ENCODE results near the gene SEMA4A. TPM values are rescaled to one million over a fixed set of nuclear protein-coding genes. Genes with fewer than 3 reads are reported as not detected.
"Not testable (repeated sequence)": the region's sequence is repeated elsewhere in the genome, so short reads cannot be mapped to it uniquely, and the experiment has no call there.

SEMA4A gene
- total RNA-seq, 1 donor from 2014 or later = 7.0 TPM

- intact Hi-C loops (cut with micrococcal nuclease) = no loop called here
- no peak for ATAC-seq (ENCODE audit: low read depth)
- H3K4me3 Mint-ChIP-seq = peak overlapping the region; percentile 86
- H3K27ac Mint-ChIP-seq = no peak overlapping the region
- no peaks in the 10 kb centered on the region for H3K9me3 Mint-ChIP-seq
- CTCF ChIA-PET = interaction anchor here (0.6 to 3.8 kb wide), 6 partner anchors 14 to 109 kb away, joined by 3 to 16 read pairs (median 4); no protein-coding TSS in a partner anchor
- H3K27me3 Mint-ChIP-seq = peaks cover 13% of the 10 kb centered on the region
- H3K4me1 Mint-ChIP-seq = peaks cover 38% of the 10 kb centered on the region
- POLR2A ChIA-PET = interaction anchor here (0.6 to 7.5 kb wide), 5 partner anchors 10 to 751 kb away, joined by 3 to 78 read pairs (median 13); partner anchors contain the start of gene SMG5
- peaks cover 4% of the 10 kb centered on the region for H3K36me3 Mint-ChIP-seq (ENCODE audit: low read depth)
- DNase-seq = no peak
- TF ChIP-seq CTCF (IDR thresholded peaks at IDR 0.05) = no peak
Measured at GRCh38 chr1:156115514-156116374, 37.6 kb upstream of the SEMA4A start.

- peak overlapping the region; percentile 86 for H3K4me3 Mint-ChIP-seq
- peaks cover 13% of the 10 kb centered on the region for H3K27me3 Mint-ChIP-seq
- H3K27ac Mint-ChIP-seq; H3K36me3 Mint-ChIP-seq (ENCODE audit: low read depth); intact Hi-C loops (cut with micrococcal nuclease); ATAC-seq (ENCODE audit: low read depth); DNase-seq; H3K9me3 Mint-ChIP-seq: not testable (repeated sequence)
- H3K4me1 Mint-ChIP-seq = peaks cover 36% of the 10 kb centered on the region
- ChIA-PET CTCF (interaction anchor here (0.9 to 2.9 kb wide), 2 partner anchors 20 to 26 kb away, joined by 3 to 15 read pairs; no protein-coding TSS in a partner anchor), POLR2A (interaction anchor here (0.7 to 7.5 kb wide), 3 partner anchors 10 to 17 kb away, joined by 3 to 78 read pairs (median 30); no protein-coding TSS in a partner anchor)
Measured at GRCh38 chr1:156116731-156117130, 36.7 kb upstream of the SEMA4A start.

GRCh38 chr1:156117414-156118176 is 35.8 kb upstream of the SEMA4A start:
- intact Hi-C loops (cut with micrococcal nuclease) = no loop called here
- no peaks in the 10 kb centered on the region for H3K9me3 Mint-ChIP-seq
- peaks cover 15% of the 10 kb centered on the region for H3K27me3 Mint-ChIP-seq
- DNase-seq (no peak), ATAC-seq (ENCODE audit: low read depth) (no peak)
- ChIA-PET CTCF (interaction anchor here (4.2 kb wide), 1 partner anchor 21 kb away, joined by 17 read pairs; no protein-coding TSS in a partner anchor), POLR2A (interaction anchor here (0.7 to 7.5 kb wide), 3 partner anchors 9 to 18 kb away, joined by 3 to 78 read pairs (median 30); no protein-coding TSS in a partner anchor)
- peaks cover 38% of the 10 kb centered on the region for H3K4me1 Mint-ChIP-seq
- peaks cover 4% of the 10 kb centered on the region for H3K36me3 Mint-ChIP-seq (ENCODE audit: low read depth)
- no peak overlapping the region for H3K27ac Mint-ChIP-seq
- no peak overlapping the region for H3K4me3 Mint-ChIP-seq
- TF ChIP-seq CTCF (IDR thresholded peaks at IDR 0.05) = no peak

- ATAC-seq (ENCODE audit: low read depth) (no peak), DNase-seq (no peak)
- TF ChIP-seq CTCF (IDR thresholded peaks at IDR 0.05) = no peak
- Mint-ChIP-seq H3K9me3 (no peaks in the 10 kb centered on the region), H3K4me3 (no peak overlapping the region), H3K4me1 (peaks cover 39% of the 10 kb centered on the region), H3K36me3 (ENCODE audit: low read depth) (peaks cover 4% of the 10 kb centered on the region), H3K27me3 (peaks cover 16% of the 10 kb centered on the region), H3K27ac (no peak overlapping the region)
- ChIA-PET CTCF (interaction anchor here (1.1 to 4.2 kb wide), 2 partner anchors 12 to 22 kb away, joined by 3 to 17 read pairs; no protein-coding TSS in a partner anchor), POLR2A (interaction anchor here (1.0 to 7.5 kb wide), 2 partner anchors 10 to 19 kb away, joined by 3 to 78 read pairs; no protein-coding TSS in a partner anchor)
- intact Hi-C loops (cut with micrococcal nuclease) = no loop called here
Measured at GRCh38 chr1:156118177-156118868, 35.1 kb upstream of the SEMA4A start.
